ENCODE data around the gene UQCC3. TPM values are rescaled to one million over a fixed set of nuclear protein-coding genes. Genes with fewer than 3 reads are reported as not detected.
A peak's percentile ranks its signal among the peaks of the same experiment; 100 is the strongest.

Gene UQCC3
- total and polyA plus RNA-seq, 9 of the 15 experiments (the other 6 are each of a cell fraction or from before 2014, with no cell fraction given), result 3.3 to 44.3 (median 8.0) TPM

GRCh38 chr11:62671236-62671607, 251 bp upstream of the UQCC3 start:
- Histone ChIP-seq H3K9me3 (replicated peaks; ENCODE audit: control insufficient read depth, insufficient read depth, low read depth, low read length) (no peaks in the 10 kb centered on the region), H3K4me2 (ENCODE audit: insufficient read depth, low read length) (peak overlapping the region; percentile 86), H3K36me3 (ENCODE audit: control insufficient read depth, insufficient read depth, low read length) (peaks cover 59% of the 10 kb centered on the region), H2AFZ (ENCODE audit: low read depth, low read length) (peak overlapping the region; percentile 77), H3K27me3 (ENCODE audit: control insufficient read depth in 2 of 2, insufficient read depth in 2 of 2, low read length in 2 of 2) (no peaks in the 10 kb centered on the region), H3K4me1 (replicated peaks in 1 of 2; ENCODE audit: control insufficient read depth in 2 of 2, insufficient read depth in 2 of 2, low read length in 2 of 2) (peaks cover 33 to 59% of the 10 kb centered on the region in 2 experiments; a peak in 4 of 5 replicates), H3K9ac (ENCODE audit: insufficient read depth in 1 of 2, low read depth in 2 of 2, low read length in 2 of 2) (peak overlapping the region; percentile 94 to 100), H3K4me3 (peak overlapping the region; percentile 91), H3K27ac (ENCODE audit: extremely low read depth, low read depth, low read length) (peak overlapping the region; percentile 94), H3K79me2 (ENCODE audit: control insufficient read depth, insufficient read depth, low read length) (peaks cover 83% of the 10 kb centered on the region), H4K20me1 (replicated peaks; ENCODE audit: control insufficient read depth, insufficient read depth, low read length) (peaks cover 4% of the 10 kb centered on the region; the same call in 1 of the 2 replicates), H3K9me1 (ENCODE audit: control insufficient read depth, insufficient read depth, low read length) (no peaks in the 10 kb centered on the region)
- DNase-seq (ENCODE audit: extremely low read depth in 1 of 4, low spot score in 3 of 4) (no peak), FAIRE-seq (no peak), ATAC-seq (peak; percentile 12)
- intact Hi-C loops (cut with micrococcal nuclease) (loop anchor here (5.0 kb wide), 1 partner anchor 69 kb away; the partner anchor contains the start of gene MTA2), in situ Hi-C loops (cut with MboI) (no loop called here)
- ChIA-PET POLR2A (interaction anchor here (0.5 to 8.8 kb wide), 25 partner anchors 8 to 1514 kb away, joined by 3 to 83 read pairs (median 5); partner anchors contain the start of genes B3GAT3, EEF1G, GANAB and HNRNPUL2), CTCF (ENCODE audit: low intra/inter-chr PET ratio) (no interaction called here)
- BruUV-seq (replicated peaks), result no TSS peak
- 0% methylated on average over 17 of the region's 17 CpGs for WGBS (ENCODE audit: insufficient coverage, low coverage, missing lambda C conversion rate)
- TF ChIP-seq WHSC1 (IDR thresholded peaks at IDR 0.05; ENCODE audit: low read length) (no peak), PTTG1 (tag; IDR thresholded peaks at IDR 0.05; ENCODE audit: low read depth) (no peak), MCM7 (IDR thresholded peaks at IDR 0.05) (no peak), POLR2G (IDR thresholded peaks at IDR 0.05; ENCODE audit: low read depth, low read length) (no peak), YY1 (IDR thresholded peaks at IDR 0.05; ENCODE audit: borderline replicate concordance in 1 of 3, control insufficient read depth in 1 of 3, extremely low read depth in 1 of 3, insufficient read depth in 3 of 3, insufficient read length in 1 of 3, insufficient replicate concordance in 2 of 3, low read depth in 1 of 3, low read length in 2 of 3) (no peak), ZNF140 (CRISPR knock-in tag; IDR thresholded peaks at IDR 0.05) (no peak), FOXA3 (CRISPR knock-in tag; conservative IDR thresholded peaks at IDR 0.05 in 1 of 2, IDR thresholded peaks at IDR 0.05 in 1 of 2) (no peak), HNRNPLL (IDR thresholded peaks at IDR 0.05; ENCODE audit: low read depth, low read length, poor library complexity, severe bottlenecking) (no peak), C11orf30 (IDR thresholded peaks at IDR 0.05; ENCODE audit: low read depth) (no peak), ZNF407 (IDR thresholded peaks at IDR 0.05; ENCODE audit: low read depth) (no peak), CC2D1A (IDR thresholded peaks at IDR 0.05) (no peak), SIN3A (IDR thresholded peaks at IDR 0.05; ENCODE audit: borderline replicate concordance in 2 of 2, control insufficient read depth in 1 of 2, low read depth in 2 of 2, low read length in 2 of 2) (0 out of 4 replicates have a peak, but pooled peaks of 1 of the 2 experiments have one; percentile 5), FOS (IDR thresholded peaks at IDR 0.05; ENCODE audit: extremely low read depth, insufficient read length) (no peak)
